HG02642 (cell line): ENCODE measurements around the gene DPYSL5.

Experiments used
- ATAC-seq: cut with Tn5 transposase; IDR thresholded peaks from one replicate; pipeline ENCODE4 v1.9.1; 2021; ENCODE audit warnings: mild to moderate bottlenecking; ENCODE audit not compliant: unreplicated experiment, poor library complexity

DPYSL5 gene

GRCh38 chr2:26951236-26951635 is 103.3 kb downstream of the DPYSL5 start:
- ATAC-seq, result no peak

- no peak for ATAC-seq
Observed at GRCh38 chr2:26952374-26952773, 104.4 kb downstream of the DPYSL5 start.

- no peak for ATAC-seq
Observed at GRCh38 chr2:26954135-26954534, 106.2 kb downstream of the DPYSL5 start.

- ATAC-seq, result no peak
Observed at GRCh38 chr2:26957041-26957440, 109.1 kb downstream of the DPYSL5 start.

- ATAC-seq, result no peak
Observed at GRCh38 chr2:26957534-26957933, 109.6 kb downstream of the DPYSL5 start.

DNA sequence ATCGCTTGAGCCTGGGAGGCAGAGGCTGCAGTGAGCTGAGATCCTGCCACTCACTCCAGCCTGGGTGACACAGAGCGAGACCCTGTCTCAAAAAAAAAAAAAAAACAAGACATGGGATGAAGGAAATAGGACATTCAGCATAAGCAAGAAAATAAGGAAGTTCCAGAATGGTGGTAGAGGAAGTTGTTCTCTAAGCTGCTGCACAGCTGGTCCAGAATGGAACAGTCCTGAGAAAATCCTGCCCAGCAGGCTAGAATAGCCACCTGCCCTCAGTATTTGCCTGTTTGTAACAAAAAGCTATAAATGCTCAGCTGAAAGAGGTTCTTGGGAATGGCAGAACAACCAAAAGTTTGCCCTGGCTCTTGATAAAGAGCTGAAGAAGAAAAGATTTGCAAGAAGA is 111.4 kb downstream of the DPYSL5 start:
- ATAC-seq, result no peak

- no peak for ATAC-seq
Observed at GRCh38 chr2:26964446-26965130, 116.7 kb downstream of the DPYSL5 start.

GRCh38 chr2:26968001-26968400 is 120.1 kb downstream of the DPYSL5 start:
- ATAC-seq, result no peak

- ATAC-seq, result no peak
Observed at GRCh38 chr2:26969077-26969844, 121.3 kb downstream of the DPYSL5 start.

GRCh38 chr2:26970244-26970927 is 122.5 kb downstream of the DPYSL5 start, which contains the start of gene MAPRE3:
MAPRE3 (plus strand) TSS chr2:26970637; CDS start chr2:27022219, 51,582 bp downstream.
- peak; percentile 87 for ATAC-seq

- no peak for ATAC-seq
Observed at GRCh38 chr2:26970928-26971627, 123.1 kb downstream of the DPYSL5 start.

- ATAC-seq, result no peak
Observed at GRCh38 chr2:26971911-26972786, 124.2 kb downstream of the DPYSL5 start.

DNA sequence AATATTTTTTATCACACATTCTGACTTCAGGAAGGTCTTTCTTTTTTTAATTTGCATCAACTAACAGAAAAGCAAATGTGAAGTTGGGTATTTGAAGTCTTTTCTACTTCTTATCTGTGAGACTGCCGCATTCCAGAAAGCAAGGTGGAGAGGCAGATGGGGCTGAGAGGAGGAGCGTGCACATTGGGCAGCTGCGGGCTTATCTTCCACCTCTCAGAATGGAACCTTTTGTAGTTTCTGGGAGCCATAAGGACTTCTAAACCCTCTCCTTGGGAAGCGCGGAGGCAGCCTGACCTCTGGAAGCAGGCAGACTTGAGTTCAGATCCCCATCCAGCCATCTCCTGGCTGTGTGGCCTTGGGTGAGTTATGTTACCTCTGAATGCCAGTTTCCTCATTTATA is 126.4 kb downstream of the DPYSL5 start:
- no peak for ATAC-seq

- ATAC-seq, result no peak
Observed at GRCh38 chr2:26975102-26975501, 127.2 kb downstream of the DPYSL5 start.

- ATAC-seq, result no peak
Observed at GRCh38 chr2:26975656-26976055, 127.7 kb downstream of the DPYSL5 start.

- no peak for ATAC-seq
Observed at GRCh38 chr2:26976237-26976636, 128.3 kb downstream of the DPYSL5 start.

GRCh38 chr2:26977012-26977411 is 129.1 kb downstream of the DPYSL5 start:
- ATAC-seq, result no peak

GRCh38 chr2:26978061-26978596 is 130.2 kb downstream of the DPYSL5 start:
- ATAC-seq, result no peak

DNA sequence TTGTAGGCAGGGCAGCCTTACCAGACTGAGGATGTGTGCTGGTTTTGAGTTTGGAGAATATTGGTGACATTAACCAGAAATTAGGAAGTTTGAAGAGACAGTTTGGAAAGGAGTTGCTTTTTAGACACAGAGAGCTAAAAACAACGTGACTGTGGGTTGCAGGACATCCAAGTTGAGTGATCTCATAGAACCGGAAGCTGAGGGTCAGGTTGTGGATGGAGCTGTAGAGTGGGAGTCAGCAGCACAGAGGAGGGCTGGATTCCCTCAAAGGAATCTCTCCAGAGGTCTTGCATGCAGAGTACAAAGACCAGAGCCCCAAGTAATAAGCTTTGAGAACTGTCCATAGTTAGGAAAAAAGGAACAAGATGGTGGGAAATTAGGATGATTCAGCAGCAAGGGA is 131.8 kb downstream of the DPYSL5 start:
- no peak for ATAC-seq
